ENCODE measurements around the gene RELN. TPM values are rescaled to one million over a fixed set of nuclear protein-coding genes. Genes with fewer than 3 reads are reported as not detected.

RELN gene
- total RNA-seq, 4 donors from 2014 or later, result 2.5 to 10.1 (median 6.5) TPM

GRCh38 chr7:103656221-103656620, 333.2 kb downstream of the RELN start:
- H3K36me3 ChIP-seq, result no peaks in the 10 kb centered on the region
- no peak overlapping the region for H3K4me3 ChIP-seq
- H3K4me1 ChIP-seq, result no peaks in the 10 kb centered on the region
- H3K27ac ChIP-seq (replicated peaks in 1 of 4), result no peak overlapping the region
- H3K9me3 ChIP-seq, result no peaks in the 10 kb centered on the region
- TF ChIP-seq POLR2AphosphoS5 (IDR thresholded peaks at IDR 0.05) (no peak), EP300 (IDR thresholded peaks at IDR 0.05) (no peak), CTCF (IDR thresholded peaks at IDR 0.05) (no peak), POLR2A (IDR thresholded peaks at IDR 0.05; ENCODE audit: low read depth) (no peak)
- H3K27me3 ChIP-seq, result no peaks in the 10 kb centered on the region
- intact Hi-C loops (cut with DNase I), result no loop called here
- DNase-seq (ENCODE audit: extremely low spot score), result no peak

GRCh38 chr7:103651593-103652377, 337.7 kb downstream of the RELN start:
- no peak for TF ChIP-seq POLR2A (IDR thresholded peaks at IDR 0.05; ENCODE audit: low read depth)
- no peak for TF ChIP-seq EP300 (IDR thresholded peaks at IDR 0.05)
- no peaks in the 10 kb centered on the region for H3K36me3 ChIP-seq
- no peak overlapping the region for H3K4me3 ChIP-seq
- H3K9me3 ChIP-seq, result peaks cover 0 to 17% (median 4%) of the 10 kb centered on the region in 4 donors
- intact Hi-C loops (cut with DNase I), result no loop called here
- 16% methylated on average over 3 of the region's 3 CpGs for WGBS
- H3K27me3 ChIP-seq, result no peaks in the 10 kb centered on the region
- no peak overlapping the region for H3K27ac ChIP-seq (replicated peaks in 1 of 4)
- H3K4me1 ChIP-seq, result no peaks in the 10 kb centered on the region
- no peak for DNase-seq (ENCODE audit: extremely low spot score)

GRCh38 chr7:103649052-103649451, 340.4 kb downstream of the RELN start:
- Histone ChIP-seq H3K9me3 (peaks cover 0 to 29% (median 4%) of the 10 kb centered on the region in 4 donors), H3K36me3 (no peaks in the 10 kb centered on the region), H3K4me3 (no peak overlapping the region), H3K4me1 (no peaks in the 10 kb centered on the region), H3K27ac (replicated peaks in 1 of 4) (no peak overlapping the region), H3K27me3 (no peaks in the 10 kb centered on the region)
- TF ChIP-seq POLR2AphosphoS5 (IDR thresholded peaks at IDR 0.05) (no peak), CTCF (IDR thresholded peaks at IDR 0.05) (no peak), POLR2A (IDR thresholded peaks at IDR 0.05; ENCODE audit: low read depth) (no peak)
- no peak for DNase-seq (ENCODE audit: extremely low spot score)
- intact Hi-C loops (cut with DNase I), result no loop called here
- WGBS, result 90% methylated on average over 2 of the region's 2 CpGs

GRCh38 chr7:103648135-103648534, 341.3 kb downstream of the RELN start:
- no peaks in the 10 kb centered on the region for H3K36me3 ChIP-seq
- WGBS, result 22% methylated on average over 1 of the region's 1 CpG
- no peak for TF ChIP-seq EP300 (IDR thresholded peaks at IDR 0.05)
- no peak for TF ChIP-seq POLR2AphosphoS5 (IDR thresholded peaks at IDR 0.05)
- no peak for TF ChIP-seq POLR2A (IDR thresholded peaks at IDR 0.05; ENCODE audit: low read depth)
- no peak for TF ChIP-seq CTCF (IDR thresholded peaks at IDR 0.05)

GRCh38 chr7:103644319-103644718, 345.1 kb downstream of the RELN start:
- H3K36me3 ChIP-seq, result no peaks in the 10 kb centered on the region
- peaks cover 0 to 38% (median 4%) of the 10 kb centered on the region in 4 donors for H3K9me3 ChIP-seq
- TF ChIP-seq EP300 (IDR thresholded peaks at IDR 0.05), result no peak
- no peak for TF ChIP-seq CTCF (IDR thresholded peaks at IDR 0.05)
- no peak for TF ChIP-seq POLR2AphosphoS5 (IDR thresholded peaks at IDR 0.05)
- no peak for TF ChIP-seq POLR2A (IDR thresholded peaks at IDR 0.05; ENCODE audit: low read depth)
- intact Hi-C loops (cut with DNase I), result no loop called here
- H3K27me3 ChIP-seq, result no peaks in the 10 kb centered on the region
- no peak for DNase-seq (ENCODE audit: extremely low spot score)
- H3K4me1 ChIP-seq, result no peaks in the 10 kb centered on the region
- no peak overlapping the region for H3K4me3 ChIP-seq
- WGBS, result 75% methylated on average over 2 of the region's 2 CpGs
- no peak overlapping the region for H3K27ac ChIP-seq (replicated peaks in 1 of 4)

More at GRCh38 chr7:103648135-103648534, 341.3 kb downstream of the RELN start:
- Histone ChIP-seq H3K9me3 (peaks cover 0 to 38% (median 4%) of the 10 kb centered on the region in 4 donors), H3K27ac (replicated peaks in 1 of 4) (no peak overlapping the region), H3K4me1 (no peaks in the 10 kb centered on the region), H3K4me3 (no peak overlapping the region), H3K27me3 (no peaks in the 10 kb centered on the region)
- DNase-seq (ENCODE audit: extremely low spot score), result no peak
- intact Hi-C loops (cut with DNase I), result no loop called here
